Activated naive CD4-positive, alpha-beta T cell treated with anti-CD3 and anti-CD28 coated beads, Interleukin-2, amount 10 ng/mL, durations not matched to agents 7 days and 5 days (primary cell): ENCODE data around the gene WBP2NL.
A peak's percentile ranks its signal among the peaks of the same experiment; 100 is the strongest.

Source experiments
- CTCF ChIA-PET: fragments of 350-600 bp; sonication (Branson Sonifier 250); formaldehyde crosslinking; loops from one replicate; lab custom pipeline; 2021; ENCODE audit warnings: antibody characterized with exemption; lab: Charles Lee
- DNase-seq: peaks from one replicate; pipeline ENCODE4 v3.0.0-alpha.2; 2020
- H3K27ac Mint-ChIP-seq: one replicate; pipeline ENCODE4 v1.8.0; 2021; ENCODE audit warnings: mild to moderate bottlenecking, moderate library complexity, mixed read lengths
- H3K27me3 Mint-ChIP-seq: one replicate; pipeline ENCODE4 v1.8.0; 2021; ENCODE audit warnings: mild to moderate bottlenecking, mixed read lengths
- H3K36me3 Mint-ChIP-seq: one replicate; pipeline ENCODE4 v1.8.0; 2021; ENCODE audit warnings: mixed read lengths
- H3K4me1 Mint-ChIP-seq: one replicate; pipeline ENCODE4 v1.8.0; 2021; ENCODE audit warnings: mixed read lengths
- H3K4me3 Mint-ChIP-seq: one replicate; pipeline ENCODE4 v1.8.0; 2021; ENCODE audit warnings: mild to moderate bottlenecking, moderate library complexity, mixed read lengths
- H3K9me3 Mint-ChIP-seq: one replicate; pipeline ENCODE4 v1.8.0; 2021; ENCODE audit warnings: mixed read lengths

The WBP2NL gene

GRCh38 chr22:41991111-41991510 lies 7.5 kb upstream of the WBP2NL start:
- H3K27me3 Mint-ChIP-seq = peaks cover 43% of the 10 kb centered on the region
- CTCF ChIA-PET = no interaction called here
- no peak overlapping the region for H3K4me3 Mint-ChIP-seq
- no peak overlapping the region for H3K27ac Mint-ChIP-seq
- no peaks in the 10 kb centered on the region for H3K9me3 Mint-ChIP-seq
- DNase-seq = no peak
- no peaks in the 10 kb centered on the region for H3K36me3 Mint-ChIP-seq
- H3K4me1 Mint-ChIP-seq = no peaks in the 10 kb centered on the region

- Mint-ChIP-seq H3K4me1 (peaks cover 2% of the 10 kb centered on the region), H3K27ac (no peak overlapping the region), H3K9me3 (no peaks in the 10 kb centered on the region), H3K36me3 (no peaks in the 10 kb centered on the region), H3K27me3 (peaks cover 42% of the 10 kb centered on the region), H3K4me3 (no peak overlapping the region)
- CTCF ChIA-PET = interaction anchor here (1.0 kb wide), 1 partner anchor 26 kb away, joined by 6 read pairs; no protein-coding TSS in a partner anchor
- DNase-seq = no peak
Observed at GRCh38 chr22:41992496-41992895, 6.1 kb upstream of the WBP2NL start.

GRCh38 chr22:41995211-41995610 lies 3.4 kb upstream of the WBP2NL start:
- H3K36me3 Mint-ChIP-seq = peaks cover 10% of the 10 kb centered on the region
- no peak overlapping the region for H3K27ac Mint-ChIP-seq
- CTCF ChIA-PET = no interaction called here
- no peak overlapping the region for H3K4me3 Mint-ChIP-seq
- peaks cover 37% of the 10 kb centered on the region for H3K27me3 Mint-ChIP-seq
- peaks cover 25% of the 10 kb centered on the region for H3K4me1 Mint-ChIP-seq
- no peak for DNase-seq
- H3K9me3 Mint-ChIP-seq = peaks cover 2% of the 10 kb centered on the region

- Mint-ChIP-seq H3K9me3 (peaks cover 6% of the 10 kb centered on the region), H3K4me3 (no peak overlapping the region), H3K4me1 (peaks cover 31% of the 10 kb centered on the region), H3K27ac (no peak overlapping the region), H3K27me3 (peaks cover 37% of the 10 kb centered on the region), H3K36me3 (peaks cover 15% of the 10 kb centered on the region)
- DNase-seq = no peak
- CTCF ChIA-PET = no interaction called here
Observed at GRCh38 chr22:41996826-41997225, 1.8 kb upstream of the WBP2NL start.

- Mint-ChIP-seq H3K36me3 (peaks cover 15% of the 10 kb centered on the region), H3K4me1 (peaks cover 31% of the 10 kb centered on the region), H3K4me3 (no peak overlapping the region), H3K9me3 (peaks cover 6% of the 10 kb centered on the region), H3K27ac (no peak overlapping the region), H3K27me3 (peaks cover 36% of the 10 kb centered on the region)
- DNase-seq = no peak
- CTCF ChIA-PET = no interaction called here
Observed at GRCh38 chr22:42000466-42000865, 1.9 kb downstream of the WBP2NL start.

- Mint-ChIP-seq H3K4me3 (no peak overlapping the region), H3K27me3 (peaks cover 36% of the 10 kb centered on the region), H3K9me3 (peaks cover 9% of the 10 kb centered on the region), H3K27ac (no peak overlapping the region), H3K36me3 (peaks cover 15% of the 10 kb centered on the region), H3K4me1 (peaks cover 31% of the 10 kb centered on the region)
- no peak for DNase-seq
- CTCF ChIA-PET = no interaction called here
Observed at GRCh38 chr22:42001121-42001520, 2.5 kb downstream of the WBP2NL start.

GRCh38 chr22:42001706-42002105 lies 3.1 kb downstream of the WBP2NL start:
- CTCF ChIA-PET = no interaction called here
- H3K9me3 Mint-ChIP-seq = peaks cover 9% of the 10 kb centered on the region
- no peak for DNase-seq
- H3K27ac Mint-ChIP-seq = no peak overlapping the region
- peaks cover 15% of the 10 kb centered on the region for H3K36me3 Mint-ChIP-seq
- no peak overlapping the region for H3K4me3 Mint-ChIP-seq
- peaks cover 32% of the 10 kb centered on the region for H3K27me3 Mint-ChIP-seq
- peaks cover 31% of the 10 kb centered on the region for H3K4me1 Mint-ChIP-seq

- CTCF ChIA-PET = no interaction called here
- Mint-ChIP-seq H3K4me1 (no peaks in the 10 kb centered on the region), H3K4me3 (no peak overlapping the region), H3K27me3 (peaks cover 36% of the 10 kb centered on the region), H3K27ac (no peak overlapping the region), H3K9me3 (peaks cover 29% of the 10 kb centered on the region), H3K36me3 (peaks cover 12% of the 10 kb centered on the region)
- DNase-seq = no peak
Observed at GRCh38 chr22:42007922-42008321, 9.3 kb downstream of the WBP2NL start.

- Mint-ChIP-seq H3K27ac (no peak overlapping the region), H3K4me3 (no peak overlapping the region), H3K4me1 (peaks cover 3% of the 10 kb centered on the region), H3K36me3 (peaks cover 12% of the 10 kb centered on the region), H3K9me3 (peaks cover 26% of the 10 kb centered on the region), H3K27me3 (peaks cover 39% of the 10 kb centered on the region)
- CTCF ChIA-PET = no interaction called here
- DNase-seq = no peak
Observed at GRCh38 chr22:42010778-42011177, 12.2 kb downstream of the WBP2NL start.

- no peak for DNase-seq
- Mint-ChIP-seq H3K27ac (no peak overlapping the region), H3K9me3 (peaks cover 19% of the 10 kb centered on the region), H3K4me1 (peaks cover 3% of the 10 kb centered on the region), H3K4me3 (no peak overlapping the region), H3K36me3 (peaks cover 8% of the 10 kb centered on the region), H3K27me3 (peaks cover 54% of the 10 kb centered on the region)
- CTCF ChIA-PET = interaction anchor here (1.4 kb wide), 1 partner anchor 52 kb away, joined by 4 read pairs; no protein-coding TSS in a partner anchor
Observed at GRCh38 chr22:42013385-42013784, 14.8 kb downstream of the WBP2NL start.

GRCh38 chr22:42016111-42016510 lies 17.5 kb downstream of the WBP2NL start:
- H3K9me3 Mint-ChIP-seq = peaks cover 6% of the 10 kb centered on the region
- no peak overlapping the region for H3K27ac Mint-ChIP-seq
- peaks cover 4% of the 10 kb centered on the region for H3K36me3 Mint-ChIP-seq
- H3K27me3 Mint-ChIP-seq = peaks cover 52% of the 10 kb centered on the region
- DNase-seq = no peak
- CTCF ChIA-PET = no interaction called here
- peaks cover 3% of the 10 kb centered on the region for H3K4me1 Mint-ChIP-seq
- no peak overlapping the region for H3K4me3 Mint-ChIP-seq

GRCh38 chr22:42018224-42018623 lies 19.6 kb downstream of the WBP2NL start:
- H3K4me3 Mint-ChIP-seq = no peak overlapping the region
- no peak overlapping the region for H3K27ac Mint-ChIP-seq
- peaks cover 16% of the 10 kb centered on the region for H3K36me3 Mint-ChIP-seq
- DNase-seq = no peak
- CTCF ChIA-PET = no interaction called here
- peaks cover 21% of the 10 kb centered on the region for H3K4me1 Mint-ChIP-seq
- no peaks in the 10 kb centered on the region for H3K9me3 Mint-ChIP-seq
- peaks cover 39% of the 10 kb centered on the region for H3K27me3 Mint-ChIP-seq

GRCh38 chr22:42021571-42021970 lies 23.0 kb downstream of the WBP2NL start:
- H3K36me3 Mint-ChIP-seq = peaks cover 22% of the 10 kb centered on the region
- CTCF ChIA-PET = no interaction called here
- peaks cover 24% of the 10 kb centered on the region for H3K4me1 Mint-ChIP-seq
- H3K4me3 Mint-ChIP-seq = no peak overlapping the region
- H3K9me3 Mint-ChIP-seq = peaks cover 4% of the 10 kb centered on the region
- H3K27me3 Mint-ChIP-seq = peaks cover 27% of the 10 kb centered on the region
- no peak overlapping the region for H3K27ac Mint-ChIP-seq
- DNase-seq = no peak

- DNase-seq = peak; percentile 34
- Mint-ChIP-seq H3K4me1 (peaks cover 24% of the 10 kb centered on the region), H3K9me3 (peaks cover 4% of the 10 kb centered on the region), H3K27me3 (peaks cover 26% of the 10 kb centered on the region), H3K27ac (peak overlapping the region; percentile 89), H3K36me3 (peaks cover 22% of the 10 kb centered on the region), H3K4me3 (no peak overlapping the region)
- CTCF ChIA-PET = no interaction called here
Observed at GRCh38 chr22:42022162-42022847, 23.7 kb downstream of the WBP2NL start.

- H3K27me3 Mint-ChIP-seq = peaks cover 5% of the 10 kb centered on the region
- no peak overlapping the region for H3K27ac Mint-ChIP-seq
- H3K4me3 Mint-ChIP-seq = no peak overlapping the region
- H3K9me3 Mint-ChIP-seq = peaks cover 4% of the 10 kb centered on the region
- H3K4me1 Mint-ChIP-seq = peaks cover 30% of the 10 kb centered on the region
- CTCF ChIA-PET = no interaction called here
- H3K36me3 Mint-ChIP-seq = peaks cover 21% of the 10 kb centered on the region
- no peak for DNase-seq
Observed at GRCh38 chr22:42025421-42025820, 26.8 kb downstream of the WBP2NL start.
